GM18519 (cell line): ENCODE measurements around the gene AJAP1.

Experiments used
- ATAC-seq: cut with Tn5 transposase; IDR thresholded peaks from one replicate; pipeline ENCODE4 v1.9.1; 2021; ENCODE audit warnings: mild to moderate bottlenecking, moderate library complexity; ENCODE audit not compliant: unreplicated experiment, low FRiP score

AJAP1 gene

GRCh38 chr1:4760088-4760487 lies 105.7 kb downstream of the AJAP1 start:
- ATAC-seq: no peak

- no peak for ATAC-seq
These were observed 106.9 kb downstream of the AJAP1 start for GRCh38 chr1:4761324-4761723.

DNA sequence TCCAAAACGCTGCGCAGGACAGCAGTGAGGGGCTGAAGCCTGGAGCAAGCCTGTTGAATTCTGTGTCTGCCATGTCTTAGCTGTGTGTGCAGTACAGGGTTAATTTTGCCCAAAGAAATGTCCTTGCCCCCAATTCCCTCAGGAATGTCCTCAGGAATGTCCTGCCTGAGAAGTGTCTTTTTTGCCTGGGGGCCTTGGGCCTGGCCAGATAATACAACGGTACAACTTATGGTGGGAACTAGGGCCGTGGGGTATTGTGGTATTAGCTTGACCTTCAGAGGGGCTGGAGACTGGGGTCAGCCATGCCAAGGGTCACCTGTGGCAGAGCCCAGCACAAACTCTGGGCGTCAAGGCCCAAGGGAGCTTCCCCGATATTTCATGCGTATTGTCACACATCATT lies 107.7 kb downstream of the AJAP1 start:
- ATAC-seq: no peak

- no peak for ATAC-seq
These were observed 112.9 kb downstream of the AJAP1 start for GRCh38 chr1:4767308-4767707.

DNA sequence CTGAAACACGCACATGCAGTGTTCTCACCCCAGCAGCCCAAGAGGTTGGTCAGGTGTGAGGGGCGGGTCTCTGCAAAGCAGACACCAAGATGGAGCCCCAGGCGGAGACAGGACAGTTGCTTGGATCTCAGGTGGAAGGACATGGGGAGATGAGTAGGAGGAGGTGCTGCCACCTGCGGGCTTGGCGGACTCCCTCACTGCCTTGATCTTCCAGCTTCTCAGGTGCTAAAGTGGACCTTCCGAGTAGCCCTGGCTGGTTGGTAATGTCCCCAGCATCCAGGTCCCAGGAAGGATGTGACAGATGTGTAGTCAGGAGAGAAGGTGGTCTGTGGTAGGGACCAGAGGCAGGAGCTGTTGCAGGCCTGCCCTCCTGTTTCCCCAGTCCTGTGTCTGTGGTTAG lies 114.1 kb downstream of the AJAP1 start:
- ATAC-seq: no peak

DNA sequence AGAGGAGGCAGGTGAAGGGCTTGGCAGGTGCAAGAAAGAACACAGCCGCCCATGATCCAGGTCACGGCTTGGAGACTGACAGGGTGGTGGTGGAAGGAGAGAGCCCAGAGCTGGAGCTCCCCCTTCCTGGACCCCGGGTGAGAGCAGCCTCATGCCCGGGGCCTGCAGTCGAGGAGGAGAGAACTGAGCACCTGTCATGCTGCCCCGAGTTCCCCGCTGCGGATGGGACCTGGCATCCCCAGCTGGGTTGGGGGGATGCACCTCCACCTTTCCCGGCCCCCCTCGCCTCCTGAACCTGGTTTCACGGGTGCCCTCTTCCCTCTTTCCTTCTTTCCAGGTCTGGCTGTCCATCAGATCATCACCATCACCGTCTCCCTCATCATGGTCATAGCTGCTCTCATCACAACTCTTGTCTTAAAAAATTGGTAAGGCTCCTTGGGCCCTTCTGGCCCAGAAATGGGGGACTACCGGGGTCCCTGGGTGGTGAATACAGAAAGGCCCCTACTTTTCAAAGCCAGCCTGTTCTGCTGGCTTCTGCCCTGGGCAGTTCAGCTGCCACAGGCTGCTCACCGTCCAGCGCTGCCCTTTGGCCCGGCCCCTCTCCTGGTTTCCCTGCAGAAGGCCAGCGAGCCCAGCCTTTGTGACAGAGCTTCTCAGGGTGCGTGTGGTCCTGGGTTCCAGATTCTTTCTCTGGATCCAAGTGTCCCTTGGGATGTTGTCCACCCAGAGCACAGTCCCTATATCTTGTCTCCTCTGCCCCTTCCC lies 115.3 kb downstream of the AJAP1 start:
- ATAC-seq: no peak

- no peak for ATAC-seq
These were observed 116.3 kb downstream of the AJAP1 start for GRCh38 chr1:4770713-4771112.

- ATAC-seq: no peak
These were observed 116.9 kb downstream of the AJAP1 start for GRCh38 chr1:4771267-4771666.

GRCh38 chr1:4771721-4772120 lies 117.3 kb downstream of the AJAP1 start:
- no peak for ATAC-seq

GRCh38 chr1:4772294-4773010 lies 118.0 kb downstream of the AJAP1 start:
- no peak for ATAC-seq

DNA sequence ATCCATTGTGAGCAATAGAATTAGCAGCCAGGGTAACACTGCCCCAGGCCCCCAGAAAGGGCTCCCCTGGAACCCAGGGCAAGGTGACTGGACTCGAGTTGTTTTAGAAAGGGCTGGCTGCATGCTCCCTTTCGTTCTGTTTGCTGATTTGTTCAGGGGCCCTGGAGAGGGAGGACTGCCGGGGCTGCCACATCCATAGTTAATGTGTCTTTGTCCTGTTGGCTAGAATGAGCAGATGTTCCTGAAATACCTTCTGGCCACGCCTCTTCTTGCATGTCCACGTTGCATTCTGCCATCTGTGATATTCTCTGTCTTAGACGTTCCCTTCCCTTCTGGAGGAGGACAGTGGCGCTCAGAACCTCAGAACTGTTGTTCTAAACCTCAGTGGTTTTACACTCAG lies 118.8 kb downstream of the AJAP1 start:
- no peak for ATAC-seq

- ATAC-seq: no peak
These were observed 121.1 kb downstream of the AJAP1 start for GRCh38 chr1:4775506-4775905.

GRCh38 chr1:4778056-4778455 lies 123.6 kb downstream of the AJAP1 start:
- no peak for ATAC-seq

DNA sequence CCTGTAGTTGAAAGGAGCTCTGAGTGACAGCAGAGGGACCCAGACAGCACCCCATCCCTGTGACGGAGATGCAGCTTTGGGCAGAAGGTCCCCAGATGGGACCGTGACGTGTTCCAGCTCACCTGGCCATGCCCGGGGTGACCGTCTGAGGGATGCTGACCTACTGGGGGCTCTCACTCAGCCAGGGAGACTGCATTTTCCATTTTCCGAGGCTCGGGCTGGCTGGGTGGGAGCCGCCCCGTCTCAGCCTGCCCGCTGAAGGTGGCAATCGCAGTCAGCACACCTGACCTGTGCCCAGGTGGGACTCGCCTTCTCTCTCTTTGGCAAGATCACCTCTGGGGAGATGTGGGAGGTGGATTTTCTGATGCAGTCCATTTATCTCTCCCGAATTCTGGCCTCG lies 127.2 kb downstream of the AJAP1 start:
- ATAC-seq: no peak

DNA sequence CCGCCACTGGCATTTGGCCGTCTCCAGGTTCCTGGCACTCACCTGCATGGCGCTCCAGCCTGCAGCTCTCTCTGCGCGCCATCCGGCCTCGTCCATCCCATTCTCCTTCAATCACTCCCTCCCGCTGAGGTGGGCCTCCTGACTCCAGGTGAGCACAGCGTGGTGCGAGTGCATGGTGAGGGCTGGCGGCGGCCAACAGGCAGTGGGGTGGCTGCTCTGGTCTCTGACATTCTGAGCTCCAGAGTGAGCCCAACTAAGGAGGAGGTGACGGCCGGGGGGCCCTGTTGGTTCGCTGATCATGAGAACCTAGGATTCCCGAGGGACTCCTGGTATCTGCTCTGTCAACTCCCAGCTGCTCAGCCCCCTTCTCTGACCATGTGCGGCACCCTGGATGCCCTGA lies 130.4 kb downstream of the AJAP1 start:
- no peak for ATAC-seq

- no peak for ATAC-seq
These were observed 131.6 kb downstream of the AJAP1 start for GRCh38 chr1:4786055-4786454.

- ATAC-seq: no peak
These were observed 133.1 kb downstream of the AJAP1 start for GRCh38 chr1:4787551-4787950.

DNA sequence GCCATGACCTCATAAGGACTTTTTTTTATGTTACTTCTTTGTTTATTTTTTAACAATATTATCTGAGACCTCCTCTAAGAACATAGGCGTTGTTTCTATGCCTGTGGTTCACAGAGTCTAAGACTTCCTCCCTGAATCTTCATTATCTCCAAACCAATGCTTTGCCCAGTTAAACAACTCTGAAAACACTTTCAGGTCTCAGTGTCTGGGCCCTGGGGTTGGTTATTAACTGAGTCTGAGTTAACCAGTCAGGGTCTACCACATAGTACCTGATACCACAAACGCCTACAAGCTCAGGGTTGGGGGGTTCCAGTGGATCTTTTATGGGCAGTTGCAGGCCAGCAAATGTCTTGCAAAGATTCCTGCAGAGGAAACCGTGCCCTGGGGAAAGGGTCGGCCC lies 138.2 kb downstream of the AJAP1 start:
- no peak for ATAC-seq

DNA sequence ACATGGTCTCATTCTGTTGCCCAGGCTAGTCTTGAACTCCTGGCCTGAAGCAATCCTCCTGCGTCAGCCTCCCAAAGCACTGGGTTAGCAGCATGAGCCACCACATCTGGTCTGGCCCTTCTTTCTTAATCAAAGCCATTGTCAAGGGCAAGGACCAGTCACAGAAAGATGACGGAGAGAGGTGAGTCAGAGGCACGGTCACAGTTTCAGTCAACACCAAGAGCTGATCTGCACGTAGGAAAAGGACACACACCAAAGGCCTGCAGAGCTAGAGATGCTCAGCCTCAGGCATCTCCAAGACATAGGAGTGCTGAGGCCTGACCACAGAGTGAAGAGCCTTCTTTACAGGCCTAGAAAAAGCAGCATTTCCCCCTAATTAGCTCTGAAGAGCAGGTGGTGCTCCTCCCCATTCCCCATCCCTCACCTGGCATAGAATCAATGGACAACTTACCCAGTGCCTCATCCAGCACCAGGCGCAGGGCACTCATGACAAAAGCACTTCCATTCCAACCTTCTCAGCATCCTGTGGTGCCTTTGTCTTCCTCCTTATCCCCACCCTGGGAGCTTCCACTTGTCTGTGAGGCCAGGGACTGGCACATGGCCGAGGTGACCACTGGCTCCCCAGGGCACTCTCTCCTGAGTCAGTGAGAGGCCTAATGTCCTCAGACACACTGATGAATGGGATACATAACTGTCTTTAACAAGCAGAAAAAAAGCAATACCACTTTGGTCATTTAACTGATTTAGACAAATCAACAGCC lies 139.8 kb downstream of the AJAP1 start:
- no peak for ATAC-seq

DNA sequence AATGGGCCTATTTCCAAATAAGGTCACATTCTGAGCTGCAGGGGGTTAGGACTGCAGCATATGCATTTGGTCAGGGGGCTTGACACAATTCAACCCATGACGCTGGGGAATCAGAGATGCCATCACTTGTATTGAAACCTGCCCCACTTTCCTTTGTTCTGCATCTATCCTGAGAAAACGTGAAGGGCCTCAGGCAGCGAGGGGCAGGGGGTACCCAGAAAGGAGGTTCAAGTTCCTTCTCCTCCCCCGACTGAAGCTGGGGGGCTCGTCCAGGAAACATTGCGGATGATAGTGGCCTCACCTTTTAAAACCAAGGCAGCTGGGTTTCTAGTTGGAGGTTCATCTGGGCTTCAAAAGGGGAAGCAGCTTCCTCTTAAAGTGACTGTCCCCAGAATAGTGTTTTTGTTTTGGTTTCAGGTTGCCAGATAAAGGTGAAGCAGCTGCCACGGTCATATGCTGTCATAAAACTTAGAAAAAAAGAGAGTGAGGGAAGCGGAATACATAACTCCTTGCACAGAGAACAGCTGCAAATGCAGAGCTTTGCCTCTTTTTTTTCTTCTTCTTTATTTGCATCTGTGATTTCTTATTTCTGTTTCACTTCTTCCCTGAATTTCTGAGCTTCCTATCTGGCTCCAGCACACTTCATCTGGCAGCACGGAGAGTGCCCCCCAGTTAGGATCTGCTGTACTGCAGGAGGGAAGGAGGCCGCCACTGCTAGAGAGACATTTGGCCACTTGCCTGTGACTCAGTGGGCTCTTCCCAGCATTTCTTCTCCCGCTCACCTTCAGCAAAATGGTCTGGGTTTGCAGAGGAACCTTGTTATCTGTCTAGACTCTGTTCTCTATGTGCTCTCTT lies 142.0 kb downstream of the AJAP1 start:
- peak; percentile 88 for ATAC-seq

- ATAC-seq: no peak
These were observed 142.6 kb downstream of the AJAP1 start for GRCh38 chr1:4797016-4797410.
